ENCODE measurements around the gene AUTS2.

- TF ChIP-seq CTCF (IDR thresholded peaks at IDR 0.05) (no peak), POLR2A (IDR thresholded peaks at IDR 0.05) (no peak), EP300 (IDR thresholded peaks at IDR 0.05; ENCODE audit: low read depth) (no peak)
Observed at GRCh38 chr7:69631131-69631530, 32.9 kb downstream of the AUTS2 start.
